Hepatocyte (in vitro differentiated cells): ENCODE results near the gene MXD4. TPM values are rescaled to one million over a fixed set of nuclear protein-coding genes. Genes with fewer than 3 reads are reported as not detected.
A peak's percentile ranks its signal among the peaks of the same experiment; 100 is the strongest.
"Not testable (repeated sequence)": the region's sequence is repeated elsewhere in the genome, so short reads cannot be mapped to it uniquely, and the experiment has no call there.

Experiments
- DNase-seq: peaks from one replicate; pipeline ENCODE4 v3.0.0-alpha.2; 2016; ENCODE audit warnings: low spot score
- H2AFZ ChIP-seq: fragments of 200-600 bp; sonication (generic); 2 replicates; pipeline ENCODE4 v1.6.0; 2016; ENCODE audit warnings: antibody characterized with exemption, mild to moderate bottlenecking
- H3K27ac ChIP-seq: fragments of 200-600 bp; sonication (generic); 2 replicates; pipeline ENCODE4 v1.5.1; 2016; ENCODE audit warnings: mild to moderate bottlenecking
- H3K27me3 ChIP-seq: fragments of 200-600 bp; sonication (generic); 2 replicates; pipeline ENCODE4 v1.6.1; 2016
- H3K36me3 ChIP-seq: fragments of 200-600 bp; sonication (generic); replicated peaks from 2 replicates; pipeline ENCODE4 v1.5.1; 2016; ENCODE audit warnings: low read depth; ENCODE audit not compliant: insufficient read depth
- H3K4me1 ChIP-seq: fragments of 200-600 bp; sonication (generic); 2 replicates; pipeline ENCODE4 v1.5.1; 2016; ENCODE audit warnings: mild to moderate bottlenecking, moderate library complexity; ENCODE audit not compliant: insufficient read depth
- H3K4me2 ChIP-seq: fragments of 200-600 bp; sonication (generic); 2 replicates; pipeline ENCODE4 v1.6.0; 2016
- H3K4me3 ChIP-seq: fragments of 200-600 bp; sonication (generic); 2 replicates; pipeline ENCODE4 v1.5.1; 2016; ENCODE audit warnings: mild to moderate bottlenecking
- H3K79me2 ChIP-seq: fragments of 200-600 bp; sonication (generic); 2 replicates; pipeline ENCODE4 v1.6.0; 2017; ENCODE audit warnings: mild to moderate bottlenecking
- H3K9me2 ChIP-seq: fragments of 200-600 bp; sonication (generic); replicated peaks from 2 replicates; pipeline ENCODE4 v1.6.0; 2017; ENCODE audit warnings: mild to moderate bottlenecking; ENCODE audit not compliant: insufficient read depth
- H3K9me3 ChIP-seq: fragments of 200-600 bp; sonication (generic); 2 replicates; pipeline ENCODE4 v1.5.1; 2016; ENCODE audit warnings: low read depth, mild to moderate bottlenecking
- H4K20me1 ChIP-seq: fragments of 200-600 bp; sonication (generic); 2 replicates; pipeline ENCODE4 v1.6.0; 2016; ENCODE audit warnings: mild to moderate bottlenecking; ENCODE audit not compliant: insufficient read depth, poor library complexity, severe bottlenecking
- EZH2 ChIP-seq: fragments of 200-600 bp; sonication (generic); IDR thresholded peaks from 2 replicates; pipeline ENCODE4 v1.6.1; 2016; ENCODE audit warnings: antibody characterized with exemption, mild to moderate bottlenecking, borderline replicate concordance
- EZH2phosphoT487 ChIP-seq: fragments of 200-600 bp; sonication (generic); IDR thresholded peaks from one replicate; pipeline ENCODE4 v1.6.1; 2018; ENCODE audit warnings: antibody characterized with exemption, mild to moderate bottlenecking, low read depth, moderate library complexity; ENCODE audit not compliant: unreplicated experiment, severe bottlenecking
- WGBS: methylation state at CpG from one replicate; pipeline ENCODE4 v1.1.6; 2016; ENCODE audit warnings: low lambda C conversion rate; ENCODE audit errors: missing lambda C conversion rate; 5-methylcytosine and 5-hydroxymethylcytosine counted together
- polyA plus RNA-seq: library from polyadenylated mRNA; unstranded; fragments of >200 nt; fragmentation: Nextera tagmentation; extraction: Ambion mirVana; gene quantifications from 2 replicates; pipeline ENCODE4 v1.2.1, GENCODE V29; 2016
- total RNA-seq: library from RNA; depleted of rRNA; stranded (reverse); fragments of >200 nt; gene quantifications from 2 replicates; pipeline ENCODE4 v1.2.3, GENCODE V29; 2014
- TF ChIP-seq, protein P1 (sequence below): fragments of 200-600 bp; sonication (generic); IDR thresholded peaks from 2 replicates; pipeline ENCODE4 v1.5.1; 2016; ENCODE audit warnings: antibody characterized with exemption, mild to moderate bottlenecking; ENCODE audit not compliant: poor library complexity

Gene MXD4
- total and polyA plus RNA-seq, 2 experiments from 2014 or later, result 56.7 to 127 TPM

- TF ChIP-seq EZH2 (no peak), EZH2phosphoT487 (no peak)
- TF ChIP-seq, protein P1, sequence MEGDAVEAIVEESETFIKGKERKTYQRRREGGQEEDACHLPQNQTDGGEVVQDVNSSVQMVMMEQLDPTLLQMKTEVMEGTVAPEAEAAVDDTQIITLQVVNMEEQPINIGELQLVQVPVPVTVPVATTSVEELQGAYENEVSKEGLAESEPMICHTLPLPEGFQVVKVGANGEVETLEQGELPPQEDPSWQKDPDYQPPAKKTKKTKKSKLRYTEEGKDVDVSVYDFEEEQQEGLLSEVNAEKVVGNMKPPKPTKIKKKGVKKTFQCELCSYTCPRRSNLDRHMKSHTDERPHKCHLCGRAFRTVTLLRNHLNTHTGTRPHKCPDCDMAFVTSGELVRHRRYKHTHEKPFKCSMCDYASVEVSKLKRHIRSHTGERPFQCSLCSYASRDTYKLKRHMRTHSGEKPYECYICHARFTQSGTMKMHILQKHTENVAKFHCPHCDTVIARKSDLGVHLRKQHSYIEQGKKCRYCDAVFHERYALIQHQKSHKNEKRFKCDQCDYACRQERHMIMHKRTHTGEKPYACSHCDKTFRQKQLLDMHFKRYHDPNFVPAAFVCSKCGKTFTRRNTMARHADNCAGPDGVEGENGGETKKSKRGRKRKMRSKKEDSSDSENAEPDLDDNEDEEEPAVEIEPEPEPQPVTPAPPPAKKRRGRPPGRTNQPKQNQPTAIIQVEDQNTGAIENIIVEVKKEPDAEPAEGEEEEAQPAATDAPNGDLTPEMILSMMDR, result no peak
- Histone ChIP-seq H4K20me1 (no peaks in the 10 kb centered on the region), H3K9me2 (no peaks in the 10 kb centered on the region)
These were observed 35.6 kb downstream of the MXD4 start for GRCh38 chr4:2226261-2226660.

DNA sequence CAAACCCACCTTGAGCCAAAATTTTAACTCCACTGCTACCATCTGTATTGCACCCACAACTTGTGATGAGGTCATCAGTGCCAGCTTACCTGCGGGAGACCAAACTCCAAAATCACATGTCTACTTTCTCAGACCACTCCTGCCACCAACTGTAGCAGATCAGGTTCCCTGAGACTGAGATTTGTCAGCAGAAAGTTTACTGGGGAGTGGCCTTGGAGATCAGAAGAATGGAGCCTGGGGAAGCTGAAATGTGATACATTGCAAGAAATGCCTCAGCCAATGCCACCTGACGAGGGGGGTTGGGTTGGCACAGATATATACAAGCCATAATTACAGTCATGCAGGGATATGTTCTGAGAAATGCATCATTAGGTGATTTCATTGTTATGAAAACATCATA lies 39.1 kb downstream of the MXD4 start:
- Histone ChIP-seq H3K9me2 (no peaks in the 10 kb centered on the region), H3K9me3 (no peaks in the 10 kb centered on the region), H3K4me3 (no peak overlapping the region), H3K4me2 (no peak overlapping the region), H3K79me2 (no peaks in the 10 kb centered on the region), H4K20me1 (no peaks in the 10 kb centered on the region), H3K36me3 (no peaks in the 10 kb centered on the region), H3K27me3 (no peaks in the 10 kb centered on the region), H2AFZ (no peak overlapping the region), H3K27ac (no peak overlapping the region), H3K4me1 (no peaks in the 10 kb centered on the region)
- no peak for DNase-seq
- no peak for TF ChIP-seq EZH2
- TF ChIP-seq EZH2phosphoT487, result no peak
- TF ChIP-seq, protein P1, result no peak
- 95% methylated on average over 2 of the region's 2 CpGs for WGBS

More at GRCh38 chr4:2226261-2226660, 35.6 kb downstream of the MXD4 start:
- DNase-seq, result no peak
- Histone ChIP-seq H3K27ac (no peak overlapping the region), H3K4me2 (no peak overlapping the region), H3K79me2 (no peaks in the 10 kb centered on the region), H3K4me3 (no peak overlapping the region), H3K4me1 (no peaks in the 10 kb centered on the region), H3K9me3 (no peaks in the 10 kb centered on the region), H3K36me3 (no peaks in the 10 kb centered on the region), H3K27me3 (no peaks in the 10 kb centered on the region), H2AFZ (no peak overlapping the region)
- 95% methylated on average over 2 of the region's 2 CpGs for WGBS

DNA sequence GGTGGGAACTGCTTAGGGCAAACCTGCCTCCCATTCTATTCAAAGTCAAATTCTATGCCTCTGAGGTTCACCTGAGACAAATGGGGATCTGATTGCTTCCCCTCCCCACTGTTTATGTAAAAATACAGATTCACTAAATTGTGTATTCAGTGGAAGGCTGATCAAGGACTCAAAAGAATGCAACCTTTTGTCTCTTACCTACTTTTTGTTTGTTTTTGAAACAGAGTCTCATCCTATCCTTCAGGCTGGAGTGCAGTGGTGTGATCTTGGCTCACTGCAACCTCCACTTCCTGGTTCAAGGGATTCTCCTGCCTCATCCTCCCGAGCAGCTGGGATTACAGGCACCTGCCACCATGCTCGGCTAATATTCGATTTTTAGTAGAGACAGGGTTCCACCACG lies 40.5 kb downstream of the MXD4 start:
- H4K20me1 ChIP-seq, H3K79me2 ChIP-seq, H3K9me3 ChIP-seq, H2AFZ ChIP-seq, H3K4me3 ChIP-seq, DNase-seq, H3K9me2 ChIP-seq, H3K36me3 ChIP-seq, H3K27ac ChIP-seq, H3K4me1 ChIP-seq, H3K27me3 ChIP-seq, H3K4me2 ChIP-seq: not testable (repeated sequence)
- 60% methylated on average over 4 of the region's 4 CpGs for WGBS

DNA sequence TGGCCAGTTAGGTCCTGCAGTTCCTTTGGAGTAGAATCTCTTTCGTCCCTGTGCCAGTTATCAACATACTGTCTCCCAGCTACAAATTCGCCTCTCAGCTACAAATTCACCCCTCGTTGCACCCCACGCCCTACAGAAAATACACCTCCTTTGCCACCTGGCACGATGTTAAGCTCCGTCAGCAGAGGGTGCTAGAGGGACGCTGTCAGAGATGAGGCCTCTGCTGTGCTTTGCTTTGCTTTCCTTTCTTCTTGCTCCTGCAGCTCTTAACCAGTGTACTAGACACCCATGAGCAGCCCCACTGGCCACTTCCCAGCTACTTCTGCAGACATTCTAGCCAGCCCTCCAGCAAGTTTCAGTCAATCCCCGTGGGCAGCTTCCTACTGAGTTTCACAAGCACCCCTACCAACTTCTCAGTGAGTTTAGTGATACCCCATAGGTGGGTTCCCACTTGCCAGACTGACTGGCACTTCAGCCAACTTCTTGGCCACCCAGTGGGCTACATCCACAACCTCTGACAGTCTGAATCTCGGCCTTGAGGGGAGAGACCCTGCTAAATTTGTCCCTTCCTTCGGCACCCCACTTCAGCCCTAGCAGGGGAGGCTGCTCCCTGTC lies 41.8 kb downstream of the MXD4 start:
- Histone ChIP-seq H3K27me3 (no peaks in the 10 kb centered on the region), H3K9me3 (no peaks in the 10 kb centered on the region), H3K4me1 (no peaks in the 10 kb centered on the region), H3K79me2 (no peaks in the 10 kb centered on the region), H3K4me2 (no peak overlapping the region), H3K27ac (no peak overlapping the region), H3K36me3 (no peaks in the 10 kb centered on the region), H2AFZ (no peak overlapping the region), H3K9me2 (no peaks in the 10 kb centered on the region), H4K20me1 (no peaks in the 10 kb centered on the region), H3K4me3 (no peak overlapping the region)
- 18% methylated on average over 10 of the region's 10 CpGs for WGBS
- DNase-seq, result peak; percentile 88
- TF ChIP-seq, protein P1, result peak; percentile 89
- TF ChIP-seq EZH2, result no peak
